ENCODE measurements around the gene DNMBP. TPM values are rescaled to one million over a fixed set of nuclear protein-coding genes. Genes with fewer than 3 reads are reported as not detected.

The DNMBP gene
- total RNA-seq, 1 donor from 2014 or later: 7.7 TPM

GRCh38 chr10:99999319-100000108 lies 10.2 kb downstream of the DNMBP start:
- Histone ChIP-seq H3K4me3 (peak overlapping the region; percentile 8), H3K9me3 (replicated peaks) (no peaks in the 10 kb centered on the region), H3K36me3 (no peaks in the 10 kb centered on the region), H3K27ac (replicated peaks) (no peak overlapping the region), H3K27me3 (ENCODE audit: low read depth) (no peaks in the 10 kb centered on the region), H3K4me1 (peaks cover 80% of the 10 kb centered on the region)
- TF ChIP-seq CTCF (IDR thresholded peaks at IDR 0.05; ENCODE audit: borderline replicate concordance): no peak
- intact Hi-C loops (cut with micrococcal nuclease): no loop called here
- no peak for DNase-seq

DNA sequence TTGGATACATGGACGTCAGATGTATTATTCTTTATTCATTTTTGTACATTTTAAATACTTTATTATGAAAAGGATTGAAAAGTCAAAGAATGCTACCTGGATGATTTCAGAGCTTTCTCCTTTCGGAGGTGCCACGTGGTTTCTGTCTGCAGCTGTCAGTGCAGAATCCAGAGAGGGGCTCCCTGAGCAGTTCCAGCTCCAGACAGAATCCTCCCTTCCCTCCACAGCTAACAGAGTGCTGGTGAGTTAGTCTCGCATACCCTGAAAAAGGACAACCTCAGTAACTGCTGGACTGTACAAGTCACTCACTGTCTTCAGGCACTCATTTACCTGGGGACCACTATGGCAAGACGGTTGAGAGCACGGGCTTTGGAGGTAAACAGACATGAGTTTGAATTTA lies 10.9 kb downstream of the DNMBP start:
- no peaks in the 10 kb centered on the region for H3K36me3 ChIP-seq
- intact Hi-C loops (cut with micrococcal nuclease): no loop called here
- H3K27me3 ChIP-seq (ENCODE audit: low read depth): no peaks in the 10 kb centered on the region
- H3K27ac ChIP-seq (replicated peaks): no peak overlapping the region
- H3K4me1 ChIP-seq: peaks cover 82% of the 10 kb centered on the region
- H3K9me3 ChIP-seq (replicated peaks): no peaks in the 10 kb centered on the region
- no peak overlapping the region for H3K4me3 ChIP-seq
- TF ChIP-seq CTCF (IDR thresholded peaks at IDR 0.05; ENCODE audit: borderline replicate concordance): no peak
- DNase-seq: no peak

- DNase-seq: no peak
- Histone ChIP-seq H3K9me3 (replicated peaks) (no peaks in the 10 kb centered on the region), H3K4me3 (peak overlapping the region; percentile 10), H3K36me3 (no peaks in the 10 kb centered on the region), H3K4me1 (peaks cover 79% of the 10 kb centered on the region), H3K27ac (replicated peaks) (peak overlapping the region; percentile 61), H3K27me3 (ENCODE audit: low read depth) (no peaks in the 10 kb centered on the region)
- TF ChIP-seq CTCF (IDR thresholded peaks at IDR 0.05; ENCODE audit: borderline replicate concordance): no peak
- intact Hi-C loops (cut with micrococcal nuclease): no loop called here
These were observed 12.8 kb downstream of the DNMBP start for GRCh38 chr10:99996671-99997648.

DNA sequence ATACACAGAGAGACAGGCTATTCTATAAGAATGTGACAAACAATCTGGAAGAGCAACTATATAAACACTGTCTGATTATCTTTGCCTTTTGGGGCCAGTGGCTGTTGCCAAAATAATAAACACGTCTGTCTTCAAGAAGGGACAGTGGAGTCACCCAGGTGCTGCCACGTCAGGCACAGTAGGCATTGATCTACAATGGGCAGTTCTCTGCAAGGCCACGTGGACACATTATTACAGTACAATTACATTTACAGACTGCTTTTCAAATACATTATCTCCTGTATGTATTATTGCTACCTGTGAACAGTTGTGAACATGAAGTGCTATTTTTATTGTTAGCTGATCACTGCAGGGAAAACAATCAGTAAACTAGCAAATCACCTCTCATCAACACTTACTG lies 14.0 kb downstream of the DNMBP start:
- intact Hi-C loops (cut with micrococcal nuclease): no loop called here
- H3K36me3 ChIP-seq: no peaks in the 10 kb centered on the region
- no peaks in the 10 kb centered on the region for H3K27me3 ChIP-seq (ENCODE audit: low read depth)
- no peak for TF ChIP-seq CTCF (IDR thresholded peaks at IDR 0.05; ENCODE audit: borderline replicate concordance)
- peak overlapping the region; percentile 2 for H3K27ac ChIP-seq (replicated peaks)
- DNase-seq: no peak
- peaks cover 72% of the 10 kb centered on the region for H3K4me1 ChIP-seq
- H3K4me3 ChIP-seq: no peak overlapping the region
- H3K9me3 ChIP-seq (replicated peaks): no peaks in the 10 kb centered on the region

DNA sequence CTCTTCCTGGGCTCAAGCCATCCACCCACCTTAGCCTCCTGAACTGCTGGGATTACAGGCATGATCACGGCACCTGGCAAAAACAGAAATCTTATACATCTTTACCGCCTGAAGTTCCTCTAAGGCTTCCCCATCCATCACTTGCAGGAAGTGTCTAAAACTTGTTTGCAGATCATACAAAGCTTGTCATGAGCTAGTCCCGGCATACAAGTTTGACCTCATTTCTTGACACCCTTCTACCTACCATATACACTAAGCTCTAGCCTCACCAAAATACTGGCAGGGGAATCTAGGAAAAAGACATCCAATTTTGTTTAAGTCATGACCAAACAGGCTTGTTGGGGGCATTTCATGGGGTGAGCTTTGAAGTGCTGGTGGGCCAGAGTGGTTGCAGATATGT lies 14.5 kb downstream of the DNMBP start:
- H3K4me1 ChIP-seq: peaks cover 69% of the 10 kb centered on the region
- H3K36me3 ChIP-seq: no peaks in the 10 kb centered on the region
- H3K4me3 ChIP-seq: no peak overlapping the region
- no peak for TF ChIP-seq CTCF (IDR thresholded peaks at IDR 0.05; ENCODE audit: borderline replicate concordance)
- H3K9me3 ChIP-seq (replicated peaks): no peaks in the 10 kb centered on the region
- peak overlapping the region; percentile 49 for H3K27ac ChIP-seq (replicated peaks)
- intact Hi-C loops (cut with micrococcal nuclease): no loop called here
- DNase-seq: no peak
- H3K27me3 ChIP-seq (ENCODE audit: low read depth): no peaks in the 10 kb centered on the region
